Uterus (tissue), 2 donors: ENCODE measurements around the gene VEPH1.

Experiments used
- CTCF ChIP-seq, 4 experiments: fragments of 200-600 bp in 2 of 4; fragments of 450-650 bp in 2 of 4; sonication (generic) in 2 of 4; IDR thresholded peaks; one replicate each; pipeline ENCODE4 v1.5.1; 2016 to 2019; ENCODE audit warnings: antibody characterized with exemption in 4 of 4, mild to moderate bottlenecking in 2 of 4, moderate library complexity in 1 of 4
- POLR2A ChIP-seq, 2 donors: fragments of 450-650 bp; IDR thresholded peaks; one replicate each; pipeline ENCODE4 v1.6.1; 2016; ENCODE audit warnings: antibody characterized with exemption in 2 of 2, mild to moderate bottlenecking in 1 of 2, moderate library complexity in 1 of 2

GRCh38 chr3:157487339-157487738 is 15.9 kb downstream of the VEPH1 start:
- TF ChIP-seq CTCF (IDR thresholded peaks at IDR 0.05) = no peak
- TF ChIP-seq POLR2A (IDR thresholded peaks at IDR 0.05) = no peak
